NCI-H526 treated with DMSO at 0.1 percent for 48 hours (cell line): Measurements from ENCODE around the gene RPF1.
"Not testable (repeated sequence)": the region's sequence is repeated elsewhere in the genome, so short reads cannot be mapped to it uniquely, and the experiment has no call there.

ENCODE experiments used
- DNase-seq: peaks from one replicate; lab custom pipeline; 2025; lab: John Stamatoyannopoulos, UW

RPF1 gene

DNA sequence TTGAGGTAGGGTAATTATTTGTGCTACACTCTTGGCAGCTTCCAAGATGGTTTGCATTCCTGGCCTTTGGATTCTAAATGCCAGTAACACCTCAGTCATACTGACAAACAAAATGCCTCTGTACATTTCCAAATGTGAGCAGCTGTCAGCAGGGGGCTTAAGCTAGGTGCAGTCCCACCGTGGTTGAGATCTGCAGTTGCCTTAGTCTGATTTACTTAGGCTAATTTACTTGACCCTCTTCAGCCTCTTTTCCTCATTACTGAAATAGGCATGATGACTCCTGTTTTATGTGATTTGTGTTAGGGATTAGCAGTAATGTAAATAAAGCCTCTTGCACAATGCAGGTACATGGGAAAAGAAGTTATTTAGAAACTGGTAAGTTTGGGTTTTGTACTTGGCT lies 13.7 kb downstream of the RPF1 start:
- DNase-seq = no peak

DNA sequence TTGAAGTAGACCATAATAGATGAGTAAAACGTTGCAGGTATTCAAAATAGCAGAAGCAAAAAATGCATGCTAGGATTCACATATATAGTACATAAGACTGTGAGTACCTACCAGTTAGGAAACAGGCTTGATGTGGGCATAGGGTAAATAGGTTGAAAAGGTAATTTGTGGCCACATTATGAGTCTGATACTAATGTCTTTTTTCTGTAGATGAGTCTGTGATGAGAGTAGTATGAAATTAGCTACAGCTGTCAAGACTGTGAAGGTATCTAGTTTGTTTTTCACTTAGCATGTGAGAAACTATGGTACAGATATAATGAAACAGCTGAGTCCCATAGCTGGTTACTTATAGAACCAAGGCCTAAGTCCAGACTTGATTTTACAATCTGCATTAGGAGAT lies 14.7 kb downstream of the RPF1 start:
- DNase-seq = no peak

DNA sequence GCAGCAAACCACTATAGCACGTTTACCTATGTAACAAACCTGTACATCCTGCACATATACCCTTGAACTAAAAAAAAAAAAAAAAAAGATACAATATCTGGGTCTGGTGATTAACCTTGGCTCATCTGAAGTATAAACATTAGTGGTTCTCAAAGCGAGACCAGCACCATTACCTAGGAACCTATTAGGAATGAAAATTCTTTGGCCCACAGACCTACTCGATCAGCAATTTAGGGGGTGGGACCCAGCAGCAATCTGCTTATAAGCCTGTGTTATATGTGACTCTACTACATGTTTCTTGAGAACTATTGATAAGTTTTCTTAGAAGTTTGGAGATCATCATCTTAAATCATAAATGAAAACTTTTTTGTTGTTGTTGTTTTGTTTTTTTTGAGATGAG lies 17.4 kb downstream of the RPF1 start:
- no peak for DNase-seq

DNA sequence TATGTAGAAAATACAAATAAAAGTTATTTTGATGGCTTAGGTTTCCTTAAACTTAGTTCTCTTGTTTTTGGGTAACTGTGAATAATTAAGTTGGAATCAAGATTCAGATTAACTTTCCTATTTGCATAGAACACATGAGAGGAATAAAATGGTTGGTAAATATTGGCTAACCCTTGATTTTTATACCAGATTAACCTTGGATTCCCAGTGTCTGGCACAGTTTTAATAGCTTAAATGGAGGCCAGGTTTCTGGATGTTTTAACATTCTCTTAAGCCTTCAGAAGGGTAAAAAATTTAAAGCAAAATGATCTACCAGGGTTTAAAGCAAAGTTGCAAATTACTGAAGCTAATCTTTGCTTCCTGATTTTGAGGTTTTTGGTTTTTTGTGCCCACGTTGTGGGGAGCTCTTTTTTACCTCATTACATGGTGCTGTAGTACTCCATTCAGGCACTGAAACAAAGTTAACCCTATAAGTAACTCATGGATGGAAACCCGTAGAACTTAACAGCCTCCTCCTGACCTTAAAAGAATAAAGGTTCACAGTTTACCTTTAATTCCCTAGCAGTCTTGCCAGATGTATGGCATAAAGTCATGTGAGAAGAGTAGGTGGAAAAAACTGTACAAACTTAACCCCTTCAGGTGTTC lies 18.7 kb downstream of the RPF1 start:
- no peak for DNase-seq

DNA sequence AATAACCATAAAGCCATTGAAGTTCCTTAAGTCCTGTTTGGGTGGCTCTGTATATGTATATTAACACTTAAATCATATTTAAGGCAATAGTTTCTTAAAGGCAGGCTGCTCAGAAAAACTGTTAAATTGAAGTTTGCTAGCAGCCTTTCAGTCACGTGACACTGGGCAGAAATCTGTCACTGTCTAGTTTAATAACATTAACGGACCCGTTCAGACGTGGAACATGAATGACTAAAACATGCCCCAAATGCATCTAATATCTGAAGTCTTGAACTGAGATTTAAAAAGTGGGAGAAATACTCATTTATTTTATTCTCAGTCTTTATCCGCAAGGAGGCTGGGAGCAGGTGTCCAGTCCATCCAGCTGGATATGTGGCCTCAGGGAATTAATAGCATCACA lies 23.9 kb downstream of the RPF1 start:
- no peak for DNase-seq

DNA sequence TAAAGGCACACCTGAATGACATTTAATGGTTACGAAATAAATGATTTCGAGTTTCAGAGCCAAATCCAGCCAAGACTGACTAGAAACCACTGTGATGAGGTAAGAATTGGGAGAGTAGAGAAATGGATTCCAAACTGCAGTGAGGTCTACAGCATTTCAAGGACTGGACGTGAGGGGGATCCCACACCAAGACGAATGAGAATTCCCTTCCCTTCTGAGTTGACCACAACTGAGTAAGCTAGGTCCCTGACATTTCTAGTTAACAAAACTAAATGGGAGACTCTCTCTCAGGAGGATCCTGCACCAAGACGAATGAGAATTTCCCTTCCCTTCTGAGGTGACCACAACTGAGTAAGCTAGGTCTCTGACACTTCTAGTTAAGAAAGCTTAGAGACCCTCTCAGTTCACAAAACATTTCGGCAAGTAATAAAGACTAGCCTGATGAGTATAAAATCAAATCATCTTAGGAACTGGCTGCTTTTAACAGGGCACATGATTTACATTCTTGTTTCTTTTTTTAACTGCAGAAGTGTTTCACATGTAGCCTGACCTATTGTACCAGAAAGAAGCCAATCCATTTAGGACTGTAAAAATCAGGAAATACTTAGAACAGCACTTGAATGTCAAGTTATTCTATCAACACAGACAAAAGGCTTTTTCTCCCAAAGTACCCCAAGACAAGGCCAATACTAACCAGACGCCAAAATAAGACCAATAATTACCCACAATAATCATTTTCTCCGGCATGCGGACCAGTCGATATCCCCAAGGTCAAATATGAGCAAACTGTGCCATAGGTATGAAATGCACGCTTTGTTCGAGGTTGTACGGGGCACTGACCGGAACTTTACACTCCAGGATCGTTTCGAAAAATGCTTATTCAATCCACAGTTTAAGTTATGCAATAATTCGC lies 25.8 kb downstream of the RPF1 start:
- no peak for DNase-seq

DNA sequence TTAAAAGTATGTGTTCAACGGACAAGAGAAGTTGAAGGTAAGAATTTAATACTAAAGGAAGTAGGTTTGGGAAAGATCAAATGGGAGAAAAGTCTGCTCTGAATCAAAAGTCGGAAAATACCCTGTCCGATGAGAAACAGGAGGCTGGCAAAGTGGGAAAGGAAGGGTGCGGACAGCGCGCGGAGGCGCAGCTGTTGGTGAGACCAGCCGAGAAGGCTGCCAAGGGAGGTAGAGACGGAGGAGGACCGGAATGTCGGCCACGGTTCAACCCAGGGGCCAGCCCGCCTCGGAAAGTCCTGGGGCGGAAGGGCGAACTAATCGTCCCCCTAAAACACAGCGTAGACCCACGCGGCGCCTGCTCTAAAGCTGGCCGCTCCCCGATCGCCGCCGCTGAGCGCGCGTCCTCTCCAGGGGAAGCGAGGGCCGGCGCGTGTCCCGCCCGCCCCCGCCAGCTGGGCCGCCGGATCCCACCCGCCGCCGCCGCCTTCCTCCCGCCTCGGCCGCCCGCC lies 26.5 kb downstream of the RPF1 start:
- DNase-seq = peak; percentile 50

DNA sequence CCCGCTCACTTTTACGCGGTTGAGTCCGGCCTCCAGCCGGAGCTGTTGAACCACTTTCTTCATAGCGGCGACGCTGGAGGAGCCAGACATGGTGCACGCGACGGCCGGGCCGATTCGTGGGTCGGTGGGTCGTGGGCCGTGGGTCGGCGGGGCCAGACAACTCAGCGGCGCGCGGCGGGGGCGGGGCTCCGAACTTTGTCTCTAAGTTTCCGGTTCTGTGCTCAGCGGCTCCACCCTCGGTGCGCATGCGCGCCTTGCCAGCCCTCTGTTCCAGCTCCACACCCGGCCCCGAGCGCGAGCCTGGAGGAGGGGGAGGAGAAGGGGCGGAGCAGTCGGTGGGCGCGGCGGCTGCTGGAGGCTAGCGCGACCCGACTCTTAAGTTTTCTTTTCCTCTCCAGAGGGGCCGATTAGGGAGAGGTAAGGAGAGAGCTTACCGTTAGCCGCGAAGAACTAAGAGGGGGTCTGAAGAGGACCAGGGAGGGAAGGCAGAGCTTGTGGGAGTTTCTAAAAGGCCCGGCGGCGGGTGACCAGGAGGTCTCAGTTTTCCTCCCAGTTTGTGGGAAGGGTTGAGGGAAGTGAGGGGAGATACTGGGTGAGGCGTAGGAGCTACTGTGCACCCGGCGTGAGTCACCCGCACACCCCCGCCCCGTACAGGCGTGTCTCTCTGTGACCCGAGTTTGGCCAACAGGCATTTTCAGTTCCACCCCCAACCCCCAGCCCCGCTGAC lies 27.1 kb downstream of the RPF1 start, which contains the start of the genes GNG5 and SPATA1:
TSS of gene GNG5 (minus strand) at position 580 of the 727 bp plus-strand sequence. CDS start at position 90, 490 bp downstream.
TSS of gene SPATA1 (plus strand) at position 385 of the 727 bp plus-strand sequence. CDS start 9,974 bp downstream, outside the sequence.
- peak; percentile 92 for DNase-seq

DNA sequence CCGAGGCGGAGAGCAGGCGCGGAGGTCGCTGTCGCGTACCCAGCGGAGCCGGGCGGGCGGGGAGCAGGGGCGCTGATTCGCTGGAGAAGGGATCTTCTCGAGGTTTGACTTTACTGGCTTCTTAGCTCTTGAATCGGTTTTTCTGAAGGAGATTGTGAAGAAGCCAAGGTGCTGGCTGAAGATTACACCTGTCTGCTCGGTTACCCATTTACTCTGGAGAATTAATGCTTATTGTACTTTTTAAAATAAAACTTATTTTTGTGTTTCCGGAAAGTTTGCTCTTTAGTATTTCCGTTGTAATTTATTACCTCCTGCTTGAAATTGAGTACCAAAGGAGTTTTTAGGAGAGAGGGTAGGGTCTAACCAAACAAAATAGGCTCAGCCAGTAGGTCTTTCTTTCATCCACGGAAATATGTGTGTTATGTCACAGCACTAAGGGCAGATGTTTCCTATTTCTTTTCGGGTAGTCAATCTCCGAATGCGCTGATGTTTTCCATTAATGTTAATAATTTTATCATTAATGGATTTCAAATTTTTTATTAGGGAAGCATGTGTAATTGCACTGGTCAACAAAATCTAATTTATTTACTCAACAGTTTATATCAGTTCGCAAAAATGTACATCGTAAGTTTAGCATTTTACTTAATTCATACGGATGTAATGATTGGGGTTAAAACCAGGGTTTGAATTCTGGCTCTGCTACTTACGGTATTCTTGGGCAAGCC lies 27.8 kb downstream of the RPF1 start:
- DNase-seq = no peak

DNA sequence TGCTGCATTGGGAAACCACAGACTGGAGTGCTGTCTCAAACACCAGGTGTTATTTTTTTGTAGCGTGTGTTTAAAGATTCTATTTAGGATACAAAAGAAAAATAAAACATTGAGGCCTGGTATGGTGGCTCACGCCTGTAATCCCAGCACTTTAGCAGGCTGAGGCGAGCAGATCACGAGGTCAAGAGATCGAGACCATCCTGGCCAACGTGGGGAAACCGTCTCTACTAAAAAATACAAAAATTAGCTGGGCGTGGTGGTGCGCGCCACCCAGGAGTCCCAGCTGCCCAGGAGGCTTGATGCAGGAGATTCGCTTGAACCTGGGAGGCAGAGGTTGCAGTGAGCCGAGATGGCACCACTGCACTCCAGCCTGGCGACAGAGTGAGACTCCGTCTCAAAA lies 28.8 kb downstream of the RPF1 start:
- not testable (repeated sequence) for DNase-seq

DNA sequence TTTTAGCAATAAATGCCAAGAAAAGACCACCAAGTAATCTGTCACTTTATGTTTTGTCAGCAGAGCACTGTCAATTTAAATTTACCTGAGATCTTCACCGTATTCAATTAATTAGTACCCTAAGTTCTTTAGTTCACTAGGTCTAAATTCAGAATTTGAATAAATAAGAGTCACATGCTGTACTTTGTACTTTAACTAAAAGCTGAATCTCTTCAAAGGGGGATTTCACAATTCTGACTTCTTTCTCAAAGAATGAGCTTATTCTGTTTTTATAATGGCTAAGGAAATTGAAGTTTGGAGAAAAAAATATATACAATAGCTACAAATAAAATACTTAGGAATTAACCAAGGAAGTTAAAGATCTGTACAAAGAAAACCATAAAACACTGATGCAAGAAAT lies 29.4 kb downstream of the RPF1 start:
- no peak for DNase-seq

DNA sequence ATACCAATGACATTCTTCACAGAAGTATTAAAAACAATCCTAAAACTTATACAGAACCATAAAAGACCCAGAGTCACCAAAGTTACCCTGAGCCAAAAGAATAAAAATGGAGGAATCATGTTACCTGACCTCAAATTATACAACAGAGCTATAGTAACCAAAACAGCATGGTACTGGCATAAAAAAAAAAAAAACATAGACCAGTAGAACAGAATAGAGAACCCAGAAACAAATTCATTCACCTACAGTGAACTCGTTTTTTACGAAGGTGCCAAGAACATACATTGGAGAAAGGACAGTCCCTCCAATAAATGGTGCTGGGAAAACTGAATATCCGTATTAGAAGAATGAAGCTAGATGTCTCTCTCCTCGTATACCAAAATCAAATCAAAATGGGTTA lies 30.0 kb downstream of the RPF1 start:
- no peak for DNase-seq

DNA sequence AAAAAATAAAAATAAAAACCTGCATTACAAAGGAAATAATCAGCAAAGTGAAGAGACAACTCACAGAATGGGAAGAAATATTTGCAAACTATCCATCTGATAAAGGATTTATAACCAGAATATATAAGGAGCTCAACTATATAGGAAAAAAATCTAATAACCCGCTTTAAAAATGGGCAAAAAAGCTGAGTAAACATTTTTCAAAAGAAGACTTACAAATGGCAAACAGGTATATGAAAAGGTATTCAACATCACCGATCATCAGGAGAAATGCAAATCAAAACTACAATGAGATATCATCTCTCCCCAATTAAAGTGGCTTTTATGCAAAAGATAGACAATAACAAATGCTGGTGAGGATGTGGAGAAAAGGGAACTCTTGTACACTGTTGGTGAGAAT lies 31.1 kb downstream of the RPF1 start:
- DNase-seq = peak; percentile 59

DNA sequence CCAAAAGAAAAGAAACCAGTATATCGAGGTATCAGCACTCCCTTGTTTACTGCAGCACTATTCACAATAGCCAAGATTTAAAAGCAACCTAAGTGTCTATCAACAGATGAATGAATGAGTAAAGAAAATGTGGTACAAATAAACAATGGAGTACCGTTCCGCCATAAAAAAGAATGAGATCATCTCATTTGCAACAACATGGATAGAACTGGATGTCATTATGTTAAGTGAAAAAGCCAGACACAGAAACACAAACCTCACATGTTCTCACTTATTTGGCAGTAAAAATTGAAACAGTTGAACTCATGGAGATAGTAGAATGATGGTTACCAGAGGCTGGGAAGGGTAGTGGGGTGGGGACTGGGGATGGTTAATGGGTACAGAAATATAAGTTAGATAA lies 31.6 kb downstream of the RPF1 start:
- peak; percentile 13 for DNase-seq

DNA sequence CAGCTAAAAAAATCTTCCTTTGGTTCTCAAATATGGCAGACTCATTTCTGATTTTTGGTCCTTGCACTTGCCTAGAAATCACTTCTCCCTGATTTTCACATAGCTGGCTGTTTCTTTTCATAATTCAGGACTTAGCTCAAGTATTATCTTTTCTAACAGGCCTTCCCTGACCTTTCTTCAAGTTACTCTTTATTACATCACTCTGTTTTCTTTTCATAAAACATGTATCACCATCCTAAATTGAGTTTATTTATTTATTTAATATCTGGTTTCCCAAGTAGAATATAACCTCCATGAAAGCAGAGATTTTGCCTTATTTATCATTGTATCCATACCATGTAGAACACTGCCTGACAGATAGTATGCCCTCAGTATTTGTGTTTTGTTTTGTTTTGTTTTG lies 45.5 kb downstream of the RPF1 start:
- no peak for DNase-seq

DNA sequence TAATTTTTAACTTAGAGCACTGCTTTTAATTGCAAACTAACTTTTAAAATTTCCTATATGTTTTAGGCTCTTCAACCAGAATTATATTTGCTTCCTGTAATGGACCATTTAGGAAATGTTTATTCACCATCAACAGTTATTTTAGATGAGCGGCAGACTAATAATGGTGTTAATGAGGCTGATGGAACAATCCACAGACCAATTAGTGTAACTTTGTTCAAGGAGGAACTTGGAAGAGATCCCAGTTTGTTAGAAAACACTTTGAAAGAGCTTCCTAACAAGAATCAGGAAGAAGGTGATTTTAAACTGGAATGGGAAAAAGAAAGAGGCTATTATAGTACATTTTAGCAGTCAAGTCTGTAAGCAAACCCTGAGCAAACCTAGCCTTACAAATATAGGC lies 46.7 kb downstream of the RPF1 start:
- DNase-seq = no peak

DNA sequence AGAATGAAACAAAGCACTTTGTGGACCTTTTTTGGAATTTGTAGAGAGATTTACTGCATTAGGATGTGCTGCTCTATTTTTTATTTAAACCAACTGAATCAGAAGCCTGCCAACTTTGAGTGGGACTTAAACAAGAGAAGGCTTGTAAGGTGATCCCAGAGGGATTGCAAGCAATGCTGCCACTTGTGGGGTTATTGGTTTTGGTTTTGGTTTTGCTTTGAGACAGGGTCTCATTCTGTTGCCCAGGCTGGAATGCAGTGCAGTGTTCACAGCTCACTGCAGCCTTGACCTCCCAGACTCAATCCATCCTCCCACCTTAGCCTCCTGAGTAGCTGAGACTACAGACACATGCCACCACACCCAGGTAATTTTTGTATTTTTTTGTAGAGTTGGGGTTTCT lies 59.5 kb downstream of the RPF1 start:
- no peak for DNase-seq

DNA sequence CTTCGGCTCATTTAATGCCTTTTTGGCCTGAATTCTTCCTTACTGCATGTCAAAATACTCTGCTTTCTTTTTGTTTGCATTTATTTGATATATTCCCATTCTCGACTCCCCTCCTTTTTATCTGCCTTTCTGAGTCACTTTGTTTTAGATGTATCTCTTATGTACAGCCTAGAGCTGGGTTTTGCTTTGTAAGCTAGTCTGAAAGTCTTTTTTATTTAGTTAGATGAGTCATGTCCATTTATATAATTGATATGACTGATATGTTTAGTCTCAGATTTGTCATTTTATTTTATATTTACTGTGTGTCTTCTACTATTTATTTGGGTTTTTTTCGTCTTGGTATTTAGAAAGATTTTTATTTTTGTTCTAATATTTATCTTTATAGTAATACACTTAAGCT lies 60.9 kb downstream of the RPF1 start:
- DNase-seq = no peak

DNA sequence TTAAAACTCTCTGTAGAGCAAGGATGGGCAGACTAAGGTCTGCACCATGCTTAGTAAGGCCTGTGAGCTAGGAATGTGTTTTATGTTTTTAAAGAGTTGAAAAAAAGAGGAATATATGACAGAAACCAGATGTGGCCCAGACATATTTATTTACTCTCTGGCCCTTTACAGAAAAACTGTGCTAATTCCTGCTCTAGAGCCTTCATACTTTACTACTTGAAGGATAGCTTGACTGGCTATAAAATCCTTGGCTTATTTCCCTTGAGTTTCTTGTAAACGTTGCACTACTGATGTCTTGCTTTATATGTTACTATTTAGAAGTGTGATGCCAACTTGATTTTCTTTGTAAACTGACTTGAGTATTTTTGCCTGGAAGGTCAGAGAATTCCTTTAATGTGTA lies 61.7 kb downstream of the RPF1 start:
- DNase-seq = no peak

DNA sequence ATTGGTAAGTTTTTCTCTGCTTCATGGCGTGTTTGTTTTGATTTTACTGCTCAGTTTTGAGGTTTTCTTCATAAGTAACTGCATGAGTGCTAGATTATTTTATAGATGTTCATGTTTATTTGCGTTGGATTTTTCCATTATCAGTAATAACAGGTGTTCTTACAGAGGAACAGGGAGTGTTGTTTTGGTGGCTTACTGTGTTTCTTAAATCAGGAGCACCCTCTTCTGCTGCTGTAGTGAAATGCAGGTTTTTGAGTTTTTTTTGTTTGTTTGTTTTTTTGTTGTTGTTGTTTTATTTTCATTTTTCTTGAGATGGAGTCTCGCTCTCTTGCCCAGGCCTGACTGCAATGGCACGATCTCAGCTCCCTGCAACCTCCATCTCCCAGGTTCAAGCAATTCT lies 62.6 kb downstream of the RPF1 start:
- no peak for DNase-seq
